HG02623 (cell line): ENCODE data around the gene BTNL3.
"Not testable (repeated sequence)": the region's sequence is repeated elsewhere in the genome, so short reads cannot be mapped to it uniquely, and the experiment has no call there.

ENCODE experiments used
- ATAC-seq: cut with Tn5 transposase; IDR thresholded peaks from one replicate; pipeline ENCODE4 v1.9.1; 2021; ENCODE audit warnings: moderate library complexity; ENCODE audit not compliant: unreplicated experiment

Gene BTNL3

DNA sequence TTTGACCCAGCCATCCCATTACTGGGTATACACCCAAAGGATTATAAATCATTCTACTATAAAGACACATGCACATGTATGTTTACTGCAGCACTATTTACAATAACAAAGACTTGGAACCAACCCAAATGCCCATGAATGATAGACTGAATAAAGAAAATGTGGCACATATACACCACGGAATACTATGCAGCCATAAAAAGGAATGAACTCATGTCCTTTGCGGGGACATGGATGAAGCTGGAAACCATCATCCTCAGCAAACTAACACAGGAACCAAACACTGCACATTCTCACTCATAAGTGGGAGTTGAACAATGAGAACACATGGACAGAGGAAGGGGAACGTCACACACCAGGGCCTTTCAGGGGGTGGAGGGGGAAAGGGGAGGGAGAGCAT, 28.8 kb downstream of the BTNL3 start:
- ATAC-seq = not testable (repeated sequence)

DNA sequence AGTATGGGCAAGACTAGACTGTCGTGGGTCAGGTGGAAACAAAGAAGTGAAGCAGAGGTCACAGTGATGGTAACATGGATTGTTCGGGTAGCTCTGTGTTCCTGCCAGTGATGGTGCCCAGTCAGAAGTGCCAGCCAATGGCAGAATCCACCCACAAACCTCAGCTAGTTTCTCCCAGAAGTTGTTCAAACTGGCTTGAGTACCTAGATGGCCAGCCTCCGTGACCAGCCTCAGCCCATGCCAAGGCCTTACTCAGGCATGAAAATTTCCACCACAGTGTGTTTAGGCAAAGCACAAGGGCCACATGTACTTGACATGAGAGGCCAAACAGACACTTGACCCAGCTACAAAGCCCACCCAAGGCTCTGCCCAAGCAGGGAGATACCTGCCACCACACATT, 32.0 kb downstream of the BTNL3 start:
- no peak for ATAC-seq

DNA sequence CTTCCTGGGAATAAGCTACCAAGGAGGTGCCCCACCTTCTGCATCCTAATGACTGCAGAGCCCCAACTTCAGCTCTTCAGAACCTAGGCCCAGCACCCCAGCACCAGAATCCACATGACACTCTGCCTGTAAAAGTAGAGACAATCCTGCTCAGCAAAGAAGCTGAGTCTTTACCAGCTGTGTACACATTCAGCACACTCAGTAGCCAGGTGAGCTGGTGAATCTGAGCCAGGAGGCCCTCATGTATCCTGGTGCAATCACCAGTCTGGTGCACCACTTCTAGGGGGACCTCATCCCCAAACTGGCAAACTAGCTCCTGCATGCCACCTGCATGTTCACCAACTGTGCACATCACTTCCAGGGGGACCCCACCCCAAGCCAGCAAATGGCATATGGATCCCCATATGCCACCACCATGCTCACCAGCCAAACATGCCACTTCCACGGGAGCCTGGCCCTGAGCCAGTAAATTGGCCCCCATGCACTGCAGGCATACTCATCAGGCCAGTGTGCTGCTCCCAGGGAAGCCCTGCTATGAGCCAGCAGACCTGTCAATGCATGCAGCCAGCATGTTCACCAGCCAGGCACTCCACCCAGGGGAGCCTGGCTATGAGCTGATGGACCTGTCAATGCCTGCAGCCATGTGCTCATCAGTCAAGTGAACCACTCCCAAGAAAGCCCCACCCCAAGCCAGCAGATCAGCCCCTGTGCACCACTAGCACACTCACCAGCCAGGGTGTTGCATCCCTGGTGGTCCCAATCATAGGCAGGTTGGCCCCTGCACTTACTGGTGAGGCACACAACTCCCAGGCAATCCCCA, 35.8 kb downstream of the BTNL3 start:
- no peak for ATAC-seq

DNA sequence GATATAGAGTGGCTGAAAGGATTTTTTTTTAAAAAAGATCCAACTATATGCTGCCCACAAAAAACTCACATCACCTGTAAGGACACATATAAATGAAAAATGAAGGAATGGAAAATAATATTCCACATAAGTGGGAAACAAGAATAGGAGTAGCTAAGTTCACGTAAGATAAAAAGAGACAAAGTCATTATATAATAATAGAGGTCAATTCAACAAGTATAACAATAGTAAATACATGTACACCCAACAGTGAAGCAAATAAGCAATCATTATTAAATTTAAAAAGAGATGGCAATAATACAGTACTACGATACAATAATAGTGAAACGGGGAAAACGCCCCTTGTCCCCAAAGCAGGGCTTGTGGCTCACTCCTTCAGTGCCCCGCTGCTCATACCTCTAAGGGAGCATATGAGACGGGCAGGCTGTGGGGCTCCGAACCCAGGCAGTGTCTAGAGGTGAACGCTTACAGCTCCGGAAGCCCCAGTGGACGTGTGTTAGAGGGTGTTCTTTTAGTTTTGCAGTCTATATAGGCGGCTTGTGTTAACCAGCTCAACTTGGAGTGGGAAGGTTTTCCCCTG, 38.9 kb downstream of the BTNL3 start:
- no peak for ATAC-seq

DNA sequence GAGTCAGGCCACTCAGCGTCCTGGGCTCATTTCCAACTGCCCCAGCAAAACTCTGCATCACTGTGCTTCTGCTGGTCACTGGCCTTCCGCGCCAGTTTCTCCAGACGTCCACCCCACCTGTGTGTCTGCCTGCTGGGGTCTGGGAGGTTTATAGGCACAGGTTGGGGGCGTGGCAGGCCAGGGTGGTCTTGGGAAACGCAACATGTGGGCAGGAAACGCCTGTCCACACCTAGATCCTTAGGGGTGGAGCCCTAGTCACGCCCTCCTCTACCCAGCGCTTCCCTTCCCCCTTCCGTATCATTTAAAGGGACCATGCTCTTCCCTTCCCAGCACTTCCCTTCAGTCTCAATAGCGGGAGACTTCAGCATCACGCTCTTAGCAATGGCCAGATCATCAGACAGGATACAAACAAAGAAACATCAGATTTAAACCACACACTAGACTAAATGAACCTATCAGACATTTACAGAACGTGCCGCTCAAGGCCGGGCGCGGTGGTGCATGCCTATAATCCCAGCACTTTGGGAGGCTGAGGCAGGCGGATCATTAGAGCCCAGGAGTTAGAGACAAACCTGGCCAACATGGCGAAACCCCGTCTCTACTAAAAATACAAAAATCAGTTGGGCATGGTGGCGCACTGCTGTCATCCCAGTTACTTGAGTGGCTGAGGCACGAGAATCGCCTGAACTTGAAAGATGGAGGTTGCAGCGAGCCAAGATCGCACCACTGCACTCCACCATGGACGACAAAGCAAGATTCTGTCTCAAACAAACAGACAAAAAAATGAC, 39.6 kb downstream of the BTNL3 start:
- no peak for ATAC-seq

DNA sequence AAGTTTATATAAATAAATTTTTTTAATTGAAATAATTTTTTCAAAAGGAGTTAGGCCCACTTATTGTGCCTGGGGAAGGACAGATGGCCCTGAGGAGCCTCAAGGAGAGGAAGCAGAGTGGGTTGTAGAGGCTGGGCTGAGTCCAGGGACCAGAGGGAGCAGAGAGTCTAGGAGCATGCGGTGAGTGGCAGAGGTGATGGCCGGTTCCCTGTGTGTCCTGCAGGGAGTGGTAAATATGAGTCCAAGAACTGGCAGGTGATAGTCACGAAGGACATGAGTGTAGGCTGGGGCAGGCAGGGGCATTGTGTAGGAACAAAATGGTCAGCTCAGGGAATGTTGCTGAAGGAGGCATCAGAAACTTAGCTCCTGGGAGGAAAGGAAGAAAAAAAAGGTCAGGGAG, 43.1 kb downstream of the BTNL3 start:
- ATAC-seq = no peak

DNA sequence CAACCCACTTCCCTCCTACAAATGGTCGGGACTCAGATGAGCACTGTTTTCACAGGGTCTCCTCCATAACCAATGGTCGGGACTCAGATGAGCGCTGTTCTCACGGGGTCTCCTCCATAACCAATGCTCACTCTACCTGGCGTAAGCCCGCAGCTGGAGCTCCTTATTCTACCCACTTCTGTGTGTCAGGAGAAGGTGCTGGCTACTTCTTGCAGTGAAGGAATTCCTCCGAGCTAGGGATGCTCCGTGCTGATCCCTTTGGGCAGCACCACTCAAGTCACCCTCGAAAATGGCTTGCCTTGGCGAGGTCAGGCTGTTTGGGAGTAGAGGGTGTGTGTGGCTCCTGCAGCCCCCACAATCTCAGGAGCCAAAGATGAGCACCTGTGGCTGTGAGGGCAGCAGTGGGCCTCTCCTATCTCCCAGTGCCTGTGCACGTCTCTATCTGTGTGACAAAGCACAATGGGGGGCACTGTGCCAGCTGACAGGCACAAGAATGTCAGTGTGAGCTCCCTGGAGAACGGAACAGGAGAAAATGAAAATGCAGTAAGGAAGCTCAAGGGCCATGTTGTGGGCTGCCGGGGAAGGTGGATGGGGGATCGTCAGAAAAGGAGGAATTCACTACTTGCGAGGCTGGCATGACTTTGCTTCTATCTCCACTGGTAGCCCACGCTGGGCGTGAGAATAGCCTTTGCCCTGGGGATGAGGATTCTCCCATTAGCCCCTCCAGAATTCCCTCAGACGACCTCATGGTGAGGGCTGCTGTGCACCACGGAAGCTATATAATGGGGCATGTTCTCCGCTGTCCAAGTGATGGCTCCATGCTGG, 47.6 kb downstream of the BTNL3 start:
- ATAC-seq = no peak

DNA sequence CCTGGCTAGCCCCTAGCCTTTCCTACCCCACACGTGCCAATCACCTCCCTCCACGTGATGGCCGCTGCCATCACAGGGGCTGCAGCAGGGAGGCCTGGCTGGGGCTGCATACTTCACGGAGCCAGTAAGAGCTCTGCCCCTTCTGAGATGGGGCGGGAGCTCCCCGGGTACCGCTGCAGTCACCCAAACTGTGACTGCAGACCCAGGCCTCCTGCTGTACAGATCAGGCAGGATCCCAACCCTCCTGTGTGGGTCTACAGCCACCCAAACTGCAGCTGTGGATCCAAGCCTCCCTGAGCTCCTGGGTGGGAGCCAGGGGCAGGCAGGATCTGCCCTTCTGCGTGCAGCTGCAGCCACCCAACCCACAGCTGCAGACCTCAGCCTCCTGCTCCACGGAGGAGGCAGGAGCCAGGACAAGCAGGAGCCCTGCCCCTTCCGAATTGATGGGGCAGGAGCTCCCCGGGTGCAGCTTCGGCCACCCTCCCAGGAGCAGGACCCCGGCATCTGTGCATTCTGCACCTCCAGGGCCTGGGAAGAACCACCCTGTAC, 48.2 kb downstream of the BTNL3 start:
- ATAC-seq = no peak

DNA sequence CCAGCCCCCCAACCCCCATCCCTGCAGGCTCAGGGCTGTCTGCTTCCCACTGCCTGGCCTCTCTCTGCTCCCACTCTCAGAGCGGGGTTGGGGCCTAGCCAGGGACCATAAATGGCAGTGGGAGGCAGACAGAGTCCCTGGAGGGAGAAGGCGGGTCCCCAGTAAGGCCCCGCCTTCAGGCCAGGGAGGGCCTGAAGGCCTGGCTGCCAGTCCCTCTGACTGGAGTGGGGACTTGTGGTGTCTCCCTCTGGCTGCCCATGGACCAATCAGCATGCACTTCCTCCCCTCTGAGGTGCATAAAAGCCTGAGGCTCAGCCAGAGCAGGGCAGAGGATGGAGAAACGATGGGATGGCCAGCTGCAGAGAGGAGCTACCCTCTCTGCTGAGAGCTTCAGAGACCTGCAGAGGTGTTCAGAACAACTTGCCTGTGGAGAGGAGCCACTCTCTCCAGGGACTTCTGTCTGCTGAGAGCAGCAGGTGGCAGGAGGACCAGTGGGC, 48.8 kb downstream of the BTNL3 start:
- ATAC-seq = no peak

DNA sequence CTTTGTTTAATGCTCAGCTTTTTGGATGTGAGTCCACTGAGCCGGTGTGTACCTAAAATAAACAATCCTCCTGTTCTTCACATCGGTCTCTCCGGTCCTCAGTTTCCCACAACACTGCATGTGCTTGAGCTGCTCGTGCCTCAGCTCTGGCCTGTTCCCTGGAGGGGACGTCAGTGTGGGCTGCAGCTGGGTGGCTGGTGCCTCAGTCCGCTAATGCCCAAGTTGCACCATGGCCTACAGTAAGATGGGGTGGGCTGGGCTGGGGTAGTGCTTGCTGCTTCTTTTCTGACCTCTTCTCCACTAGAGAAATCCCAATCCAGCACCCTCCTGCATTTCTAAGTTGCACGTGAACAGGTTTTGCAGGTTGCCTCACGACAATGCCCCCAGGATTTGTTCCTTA, 50.8 kb downstream of the BTNL3 start:
- ATAC-seq = no peak

DNA sequence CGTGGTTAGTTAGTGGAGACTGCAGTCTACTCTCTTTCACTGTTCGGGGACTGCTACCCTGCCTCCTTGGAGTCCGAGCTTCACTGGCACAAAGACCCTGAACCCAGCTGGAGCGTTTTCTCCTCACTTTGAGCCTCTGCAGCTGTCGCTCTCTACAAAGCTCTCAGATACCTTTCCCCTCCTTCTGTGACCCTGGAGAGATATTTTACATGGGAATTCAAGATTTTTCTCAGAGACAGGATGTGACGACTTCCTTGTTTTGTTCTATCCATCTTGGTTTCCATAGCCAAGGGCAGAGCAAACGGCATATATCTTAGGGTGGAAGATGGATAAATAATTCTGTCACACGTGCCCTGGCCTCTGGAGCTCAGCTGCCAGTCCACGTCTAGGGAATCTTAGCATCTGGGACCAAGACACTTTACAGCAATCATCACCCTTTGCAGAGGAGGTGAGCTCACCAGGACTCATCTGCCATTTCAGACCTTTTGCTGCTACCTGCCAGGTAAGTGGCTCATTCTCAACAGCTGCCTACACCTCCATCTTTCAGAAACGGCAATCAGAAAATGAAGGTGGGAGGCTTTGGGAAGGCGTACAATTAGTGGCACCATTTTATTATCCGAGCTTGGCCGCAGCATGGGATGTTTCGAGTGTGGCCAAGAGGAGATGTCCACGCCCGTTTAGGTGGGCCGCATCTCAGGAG, 51.4 kb downstream of the BTNL3 start, which contains the start of gene BTNL9:
BTNL9 (plus strand) TSS at position 336 of the 700 bp plus-strand sequence. CDS start 5,224 bp downstream, outside the sequence.
- no peak for ATAC-seq

DNA sequence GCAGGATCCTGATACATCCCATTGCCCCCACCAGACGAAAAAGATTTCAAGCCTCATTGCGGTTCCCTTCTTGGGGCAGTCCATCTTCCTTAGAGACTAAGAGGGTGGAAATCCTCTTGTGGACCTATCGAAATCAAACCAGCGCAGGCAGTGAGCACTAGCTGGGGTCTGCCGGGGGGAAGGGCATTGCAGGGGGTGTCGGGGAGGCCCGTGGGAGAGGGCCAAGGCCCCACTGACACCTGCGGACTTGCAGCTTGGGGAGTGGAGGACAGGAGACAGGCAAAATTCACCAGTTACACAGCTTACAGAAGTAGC, 51.9 kb downstream of the BTNL3 start:
- no peak for ATAC-seq

DNA sequence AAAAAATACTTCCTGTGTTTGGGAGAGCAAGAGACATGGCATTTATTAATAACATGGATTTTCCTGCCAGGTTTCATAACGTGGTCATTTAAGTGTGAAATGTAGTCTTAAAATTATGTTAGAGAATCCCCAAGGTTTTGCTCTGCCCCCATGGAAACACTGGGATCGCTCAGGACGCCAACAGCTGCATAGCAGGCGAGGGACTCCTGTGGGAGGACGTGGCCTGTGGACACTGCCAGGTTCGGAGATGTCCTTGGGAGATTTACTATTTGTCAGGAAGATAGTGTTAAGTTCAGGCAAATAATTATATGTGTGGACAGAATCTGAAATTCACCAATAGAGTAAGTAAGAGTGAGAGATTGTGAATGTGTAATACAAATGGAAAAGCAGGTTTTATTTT, 52.4 kb downstream of the BTNL3 start:
- no peak for ATAC-seq

DNA sequence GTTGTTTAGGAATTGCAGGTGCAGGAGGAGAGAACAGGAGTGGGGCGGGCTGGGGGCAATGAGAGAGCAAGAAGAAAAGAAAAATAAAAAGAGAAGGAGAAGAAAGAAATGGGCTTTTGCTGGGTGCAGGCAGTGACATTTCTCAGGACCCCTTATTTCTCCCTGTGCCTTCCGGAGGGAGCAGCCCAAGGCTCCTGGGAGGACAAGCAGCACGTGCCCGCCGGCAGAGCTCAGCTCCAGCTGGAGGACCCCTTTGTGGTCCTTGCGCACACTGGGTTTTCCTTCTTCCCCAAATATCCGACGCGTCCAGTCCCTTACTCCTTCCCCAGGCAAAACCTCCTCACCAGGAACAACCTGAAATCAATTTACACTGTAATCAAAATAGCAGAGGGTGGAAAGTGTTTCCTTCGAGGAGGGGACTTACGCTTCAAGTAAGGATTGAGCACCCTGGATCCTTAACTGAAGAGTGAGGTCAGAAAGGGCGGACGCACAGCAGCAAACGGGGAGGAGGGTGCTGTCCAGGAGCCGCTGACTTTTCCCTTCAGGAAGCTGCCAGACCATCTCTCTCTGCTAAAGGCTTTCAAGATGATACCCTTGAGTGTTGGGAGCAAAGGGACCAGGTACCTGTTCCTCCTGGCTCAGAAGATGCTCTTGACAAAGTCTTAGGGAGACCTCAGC, 53.5 kb downstream of the BTNL3 start:
- ATAC-seq = no peak

DNA sequence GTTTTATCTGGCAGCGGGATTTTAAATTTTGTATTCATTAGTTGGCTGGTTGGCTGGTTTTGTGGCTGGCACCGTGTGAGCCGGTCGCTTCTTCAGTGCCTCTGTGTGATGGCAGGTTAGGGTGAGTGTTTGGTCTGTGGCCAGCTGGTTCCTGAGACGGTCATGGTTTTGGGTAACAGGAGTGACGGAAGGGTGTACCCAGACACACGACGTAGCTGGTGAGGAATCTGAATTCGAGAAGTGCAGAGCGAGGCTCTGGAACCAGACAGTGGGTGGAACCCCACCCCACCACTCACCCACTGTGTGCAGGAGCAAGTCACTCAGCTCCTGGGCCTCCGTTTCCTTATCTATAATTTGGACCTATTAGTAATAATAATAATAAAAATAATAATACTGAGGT, 54.1 kb downstream of the BTNL3 start:
- no peak for ATAC-seq

DNA sequence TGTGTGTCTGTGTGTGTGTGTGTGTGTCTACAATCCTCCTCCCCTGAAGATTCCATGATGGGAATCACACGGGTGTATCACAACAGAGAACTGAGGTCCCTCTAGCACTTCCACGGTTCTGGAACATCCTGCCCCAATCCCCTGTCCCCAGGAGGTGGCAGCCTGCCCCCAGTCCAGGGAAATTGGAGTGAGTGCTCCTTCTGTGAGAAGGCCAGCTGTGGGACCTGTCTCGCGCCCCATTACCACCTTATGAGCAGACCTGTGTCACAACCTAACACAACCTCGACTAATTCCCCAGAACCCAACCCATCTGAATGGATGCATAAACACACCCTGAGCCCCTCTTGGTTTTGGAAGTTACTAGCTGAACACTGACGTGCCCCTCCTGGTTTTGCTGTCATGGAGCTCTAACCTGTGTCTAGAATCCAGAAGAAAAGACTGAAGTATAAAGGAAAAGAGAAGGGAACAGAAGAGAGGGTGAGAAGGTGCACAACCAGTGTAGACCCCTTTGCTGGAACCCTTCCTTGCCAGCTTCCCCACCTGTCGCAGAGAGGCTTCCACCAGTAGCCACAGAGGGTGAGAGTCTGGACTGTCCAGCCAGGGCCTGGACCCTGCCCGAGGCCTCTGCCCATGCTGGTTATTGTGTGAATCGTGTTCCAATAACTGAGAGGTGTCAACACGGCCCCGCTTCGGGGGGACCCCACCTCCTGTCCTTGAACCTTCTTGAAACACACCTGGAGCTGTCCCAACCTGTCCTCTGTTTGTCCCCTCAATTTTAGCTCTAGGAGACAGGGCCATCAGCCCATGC, 54.8 kb downstream of the BTNL3 start:
- ATAC-seq = no peak

DNA sequence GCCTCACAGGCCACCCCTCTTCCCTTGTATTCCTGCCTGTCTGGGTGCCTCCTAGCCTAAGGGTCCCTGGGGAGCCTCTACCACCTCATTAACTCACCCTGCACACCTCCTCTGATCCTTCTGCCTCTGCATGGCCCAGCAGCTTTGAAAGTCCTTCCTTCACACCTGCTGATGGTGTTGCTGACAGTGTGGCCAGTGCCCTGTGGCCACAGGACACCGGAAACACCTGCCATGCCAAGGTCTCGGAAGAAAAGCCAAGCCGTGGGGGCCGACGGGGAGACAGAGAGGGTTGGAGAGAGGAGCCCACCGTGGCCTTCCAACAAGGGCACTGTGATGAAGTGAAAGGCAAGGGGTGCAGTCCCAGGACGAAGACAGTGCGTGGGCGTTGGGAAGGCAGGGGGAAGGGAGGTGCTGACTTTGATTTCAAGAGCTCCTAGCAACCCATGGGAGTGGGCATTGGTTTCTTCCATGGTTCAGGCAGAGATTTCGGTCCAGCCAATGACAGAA, 55.5 kb downstream of the BTNL3 start:
- ATAC-seq = no peak

DNA sequence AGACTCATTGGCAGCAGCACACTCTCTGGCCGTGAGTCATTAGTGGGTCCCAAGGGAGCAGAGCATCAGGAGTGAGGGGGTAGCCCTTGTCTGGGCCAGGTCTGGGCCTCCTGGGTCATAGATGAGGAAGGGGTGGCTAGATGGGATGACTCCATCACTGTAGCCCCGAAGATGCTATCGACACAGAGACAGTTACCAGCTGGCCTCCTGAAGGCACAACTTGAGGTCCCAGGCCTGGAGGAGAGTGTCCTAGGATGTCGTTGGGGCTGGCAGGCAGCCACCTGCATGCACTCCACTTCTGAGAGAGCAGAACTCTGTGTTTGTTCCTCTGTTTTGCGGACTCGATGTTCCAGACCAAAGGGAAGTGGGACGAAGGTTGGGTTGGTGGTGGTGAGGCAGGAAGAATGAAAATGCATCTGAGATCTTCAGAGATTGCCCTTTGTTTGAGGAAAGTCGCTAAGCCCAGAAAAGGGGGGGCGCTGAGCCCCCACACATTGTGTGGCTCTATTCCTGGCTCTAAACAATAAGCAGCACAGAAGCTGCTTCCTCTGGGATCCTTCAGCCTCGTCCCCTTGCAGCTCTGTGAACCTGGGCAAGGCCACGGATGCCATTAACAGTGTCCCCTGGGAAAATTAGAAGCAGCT, 56.1 kb downstream of the BTNL3 start:
- ATAC-seq = no peak
